GM12878 (cell line): ENCODE results near the gene PEX11A. TPM values are rescaled to one million over a fixed set of nuclear protein-coding genes. Genes with fewer than 3 reads are reported as not detected.

ENCODE experiments used
- ATAC-seq: fragments of 200-7000 bp; cut with Tn5 transposase; 3 replicates; pipeline ENCODE4 v1.9.1; 2020; ENCODE audit warnings: mild to moderate bottlenecking, moderate library complexity
- BruUV-seq: library from RNA; stranded (reverse); fragments of 400-500 nt; replicated peaks from 2 replicates; lab custom pipeline; 2021; lab: Mats Ljungman, UMichigan
- CTCF ChIA-PET: fragments of 300-600 bp; sonication (Branson Sonifier 250); formaldehyde crosslinking; extraction: SDS; loops from one replicate; lab custom pipeline; 2021; ENCODE audit warnings: inconsistent platforms; lab: Yijun Ruan, JAX
- POLR2A ChIA-PET: fragments of 350-600 bp; formaldehyde crosslinking; extraction: SDS; loops from one replicate; lab custom pipeline; 2021; ENCODE audit warnings: inconsistent platforms; lab: Charles Lee
- RAD21 ChIA-PET: fragments of 300-600 bp; sonication (Branson Sonifier 250); formaldehyde crosslinking; loops from one replicate; lab custom pipeline; 2023; ENCODE audit warnings: antibody characterized with exemption; ENCODE audit not compliant: unreplicated experiment; lab: Charles Lee
- SMC1A ChIA-PET: fragments of 300-600 bp; sonication (Branson Sonifier 250); formaldehyde crosslinking; loops from one replicate; lab custom pipeline; 2023; ENCODE audit not compliant: unreplicated experiment, uncharacterized antibody; lab: Charles Lee
- DNase-seq: peaks from one replicate; pipeline ENCODE4 v3.0.0-alpha.2; 2011; ENCODE audit warnings: low read depth, low spot score
- FAIRE-seq: peaks from 3 replicates; lab custom pipeline; 2011; peaks lifted over from hg19 to GRCh38; lab: Jason Lieb, UNC
- H2AFZ ChIP-seq: 2 replicates; pipeline ENCODE4 v1.6.0; 2011; ENCODE audit warnings: low read depth, low read length, control low read depth; ENCODE audit not compliant: control insufficient read depth
- H3K27ac ChIP-seq: 2 replicates; pipeline ENCODE4 v1.5.1; 2011; ENCODE audit warnings: control low read depth; ENCODE audit not compliant: control insufficient read depth, insufficient read depth
- H3K27me3 ChIP-seq, 2 experiments: replicated peaks in 1 of 2; 2 replicates each; pipeline versions ENCODE4 v1.6.0 to v1.6.1; 2011; ENCODE audit warnings: low read length in 1 of 2; ENCODE audit not compliant: control insufficient read depth in 2 of 2, insufficient read depth in 2 of 2
- H3K36me3 ChIP-seq, 2 experiments: 2 replicates each; pipeline ENCODE4 v1.5.1; 2011; ENCODE audit warnings: low read length in 1 of 2; ENCODE audit not compliant: control insufficient read depth in 2 of 2, insufficient read depth in 2 of 2
- H3K4me1 ChIP-seq: 2 replicates; pipeline ENCODE4 v1.6.1; 2011; ENCODE audit warnings: mild to moderate bottlenecking, low read length, moderate library complexity, mixed read lengths; ENCODE audit not compliant: control insufficient read depth, insufficient read depth
- H3K4me2 ChIP-seq: 2 replicates; pipeline ENCODE4 v1.6.0; 2011; ENCODE audit warnings: control low read depth; ENCODE audit not compliant: control insufficient read depth, insufficient read depth
- H3K4me3 ChIP-seq: fragments of 200-600 bp; sonication (generic); 2 replicates; pipeline ENCODE4 v1.5.1; 2016
- H3K79me2 ChIP-seq: 2 replicates; pipeline ENCODE4 v1.6.0; 2011; ENCODE audit warnings: low read length; ENCODE audit not compliant: control insufficient read depth, insufficient read depth
- H3K9ac ChIP-seq: 2 replicates; pipeline ENCODE4 v1.8.0; 2011; ENCODE audit warnings: low read length, control low read depth, mixed read lengths; ENCODE audit not compliant: control insufficient read depth, insufficient read depth
- H3K9me3 ChIP-seq: replicated peaks from 3 replicates; pipeline ENCODE4 v1.5.1; 2011; ENCODE audit warnings: mild to moderate bottlenecking, low read length; ENCODE audit not compliant: control insufficient read depth, insufficient read depth
- H4K20me1 ChIP-seq: 2 replicates; pipeline ENCODE4 v1.6.0; 2011; ENCODE audit not compliant: control insufficient read depth, insufficient read depth
- CEBPZ ChIP-seq: fragments of 150-350 bp; IDR thresholded peaks from 2 replicates; pipeline ENCODE4 v1.6.1; 2016; ENCODE audit warnings: low read depth, low read length
- FOS ChIP-seq: IDR thresholded peaks from 3 replicates; pipeline ENCODE4 v1.6.1; 2011; ENCODE audit warnings: borderline replicate concordance; ENCODE audit not compliant: insufficient read length; ENCODE audit errors: extremely low read depth
- HDGF ChIP-seq: fragments of 450-650 bp; IDR thresholded peaks from 2 replicates; pipeline ENCODE4 v1.6.1; 2016; ENCODE audit warnings: antibody characterized with exemption
- IKZF2 ChIP-seq, 2 experiments: fragments of 450-650 bp; IDR thresholded peaks; 2 replicates each; pipeline ENCODE4 v1.6.1; 2017; ENCODE audit warnings: mild to moderate bottlenecking in 2 of 2, moderate library complexity in 2 of 2
- POLR2AphosphoS2 ChIP-seq: IDR thresholded peaks from 2 replicates; pipeline ENCODE4 v1.6.1; 2011; ENCODE audit warnings: low read depth, mild to moderate bottlenecking, low read length, improper control_type of control experiment, moderate library complexity
- RAD21 ChIP-seq: IDR thresholded peaks from 2 replicates; pipeline ENCODE4 v1.6.1; 2011; ENCODE audit warnings: mild to moderate bottlenecking, low read depth, low read length, moderate library complexity; ENCODE audit not compliant: insufficient read depth
- SPI1 ChIP-seq: IDR thresholded peaks from 2 replicates; pipeline ENCODE4 v1.6.1; 2011; ENCODE audit warnings: low read depth, mild to moderate bottlenecking, low read length, moderate library complexity, borderline replicate concordance; ENCODE audit not compliant: insufficient read depth
- TCF12 ChIP-seq: IDR thresholded peaks from 2 replicates; pipeline ENCODE4 v1.6.1; 2011; ENCODE audit warnings: low read depth, mild to moderate bottlenecking, low read length
- ZBTB11 ChIP-seq: fragments of 450-650 bp; formaldehyde crosslinking; IDR thresholded peaks from 2 replicates; pipeline ENCODE4 v1.5.0; 2022; ENCODE audit warnings: mild to moderate bottlenecking, missing genetic modification characterization
- ZNF592 ChIP-seq: fragments of 450-650 bp; IDR thresholded peaks from 2 replicates; pipeline ENCODE4 v1.6.1; 2017; ENCODE audit warnings: mild to moderate bottlenecking, moderate library complexity
- WGBS: methylation state at CpG from one replicate; pipeline ENCODE4 v1.1.6; 2016; ENCODE audit warnings: low lambda C conversion rate; ENCODE audit not compliant: insufficient replicate concordance, insufficient coverage; ENCODE audit errors: missing lambda C conversion rate; 5-methylcytosine and 5-hydroxymethylcytosine counted together
- in situ Hi-C: fragments of 300-500 bp; cut with MboI; formaldehyde crosslinking; loops from 9 replicates; pipeline ENCODE4 v1.14.3; 2018; ENCODE audit warnings: mixed read lengths
- intact Hi-C: fragments of 100-400 bp; cut with micrococcal nuclease; formaldehyde crosslinking; loops from one replicate; pipeline ENCODE4 v1.14.2; 2022; ENCODE audit not compliant: unreplicated experiment
- polyA plus RNA-seq, 11 experiments: library from polyadenylated mRNA; depleted of rRNA in 4 of 11; unstranded in 6 of 11; stranded (reverse) in 5 of 11; fragments of >200 nt; fragmentation: Nextera tagmentation in 4 of 11; fragmentation: Illumina TruSeq in 1 of 11; extraction: Ambion mirVana in 4 of 11; extraction: Trizol in 1 of 11; gene quantifications; 1 replicate in 1 of 11; 2 replicates in 10 of 11; pipeline versions ENCODE4 v1.2.1 to v1.2.3, GENCODE V29; 2011 to 2016; ENCODE audit warnings: inconsistent platforms in 2 of 11, missing spikeins in 2 of 11, low read depth in 1 of 11
- total RNA-seq, 4 experiments: library from RNA; depleted of rRNA in 3 of 4; stranded (reverse); fragments of >200 nt in 3 of 4; fragmentation: Illumina TruSeq in 1 of 4; extraction: Trizol in 1 of 4; gene quantifications; 2 replicates each; pipeline versions ENCODE4 v1.2.1 to v1.2.3, GENCODE V29; 2013 to 2021

PEX11A gene
- total and polyA plus RNA-seq, 10 of the 15 experiments (the other 5 are each of a cell fraction or from before 2014, with no cell fraction given): 1.4 to 2.8 (median 2.0) TPM

DNA sequence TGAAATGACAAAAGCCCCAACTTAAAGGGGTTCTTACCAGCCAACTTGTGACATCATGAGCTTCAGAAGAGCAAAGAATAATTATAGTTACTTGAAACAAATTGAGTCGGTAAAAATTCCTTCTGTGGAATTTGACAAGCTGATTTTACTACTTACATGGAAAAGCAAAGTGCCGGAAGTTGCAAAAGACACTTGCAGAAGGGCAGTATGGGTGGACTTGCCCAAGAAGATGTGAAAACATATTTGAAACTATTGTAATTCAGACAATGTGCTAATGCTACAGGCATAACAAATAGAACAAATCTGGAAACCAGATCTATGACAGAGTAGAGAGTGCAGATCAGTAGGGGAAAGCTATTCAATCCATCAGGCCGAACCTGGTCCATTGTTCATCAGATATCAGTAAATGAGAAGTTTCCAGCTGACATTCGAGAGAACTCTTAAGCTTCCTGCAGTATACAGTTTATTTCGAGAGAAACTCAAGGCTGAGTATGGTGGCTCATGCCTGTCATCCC is 32.8 kb downstream of the PEX11A start (continued):
- TF ChIP-seq ZNF592 (no peak), SPI1 (no peak)

- no TSS peak for BruUV-seq
- Histone ChIP-seq H3K27me3 (peaks cover 0 to 8% of the 10 kb centered on the region in 2 experiments; a peak in 3 of 4 replicates), H3K9me3 (no peaks in the 10 kb centered on the region), H4K20me1 (no peaks in the 10 kb centered on the region), H2AFZ (no peak overlapping the region), H3K9ac (no peak overlapping the region), H3K4me2 (no peak overlapping the region), H3K36me3 (no peaks in the 10 kb centered on the region), H3K79me2 (no peaks in the 10 kb centered on the region), H3K4me1 (no peaks in the 10 kb centered on the region), H3K27ac (no peak overlapping the region), H3K4me3 (no peak overlapping the region)
- no peak; the same call in 2 of the 3 replicates for ATAC-seq
- CTCF ChIA-PET: no interaction called here
- WGBS: 23% methylated on average over 7 of the region's 7 CpGs
- intact Hi-C loops (no loop called here), in situ Hi-C loops (no loop called here)
- RAD21 ChIA-PET: no interaction called here
- POLR2A ChIA-PET: no interaction called here
- SMC1A ChIA-PET: no interaction called here
- FAIRE-seq: no peak
- DNase-seq: no peak
- TF ChIP-seq FOS (no peak), CEBPZ (no peak), POLR2AphosphoS2 (no peak), IKZF2 (IDR thresholded peaks at IDR 0.05) (no peak), HDGF (no peak), RAD21 (no peak), TCF12 (no peak), ZBTB11 (CRISPR knock-in tag) (no peak)
Observed at GRCh38 chr15:89656116-89656815, 34.3 kb downstream of the PEX11A start.
